Cardiac muscle cell (in vitro differentiated cells and primary cell): Measurements from ENCODE around the gene HVCN1. TPM values are rescaled to one million over a fixed set of nuclear protein-coding genes. Genes with fewer than 3 reads are reported as not detected.
A peak's percentile ranks its signal among the peaks of the same experiment; 100 is the strongest.

ENCODE experiments used
- DNase-seq, 2 donors: peaks; one replicate each; pipeline versions ENCODE4 v3.0.0 to v3.0.0-alpha.2; 2010 to 2017; ENCODE audit warnings: low read depth in 1 of 2, low spot score in 1 of 2
- H3K27ac ChIP-seq: fragments of 200-600 bp; sonication (generic); 2 replicates; pipeline ENCODE4 v1.5.1; 2016
- H3K27me3 ChIP-seq: fragments of 200-600 bp; sonication (generic); 2 replicates; pipeline ENCODE4 v1.6.0; 2016; ENCODE audit warnings: control low read depth
- H3K36me3 ChIP-seq: fragments of 200-600 bp; sonication (generic); 2 replicates; pipeline ENCODE4 v1.5.1; 2016; ENCODE audit warnings: control low read depth
- H3K4me1 ChIP-seq: fragments of 200-600 bp; sonication (generic); 2 replicates; pipeline ENCODE4 v1.8.1; 2017; ENCODE audit warnings: low read depth, mild to moderate bottlenecking, mixed run types
- H3K4me3 ChIP-seq: fragments of 200-600 bp; sonication (generic); 2 replicates; pipeline ENCODE4 v1.5.1; 2016; ENCODE audit warnings: mild to moderate bottlenecking
- H3K9me3 ChIP-seq: fragments of 200-600 bp; sonication (generic); 2 replicates; pipeline ENCODE4 v1.5.1; 2017; ENCODE audit warnings: low read depth, mild to moderate bottlenecking, control low read depth
- polyA plus RNA-seq: library from polyadenylated mRNA; unstranded; fragments of >200 nt; fragmentation: Nextera tagmentation; extraction: Ambion mirVana; gene quantifications from 2 replicates; pipeline ENCODE4 v1.2.1, GENCODE V29; 2016
- total RNA-seq: library from RNA; depleted of rRNA; stranded (reverse); fragments of >200 nt; gene quantifications from 2 replicates; pipeline ENCODE4 v1.2.3, GENCODE V29; 2016
- TF ChIP-seq, protein P1 (sequence below): IDR thresholded peaks from 2 replicates; pipeline ENCODE4 v1.5.1; 2012; ENCODE audit warnings: low read depth, mild to moderate bottlenecking, low read length

The HVCN1 gene
- total and polyA plus RNA-seq, 2 experiments from 2014 or later, result 3.8 to 8.7 TPM

DNA sequence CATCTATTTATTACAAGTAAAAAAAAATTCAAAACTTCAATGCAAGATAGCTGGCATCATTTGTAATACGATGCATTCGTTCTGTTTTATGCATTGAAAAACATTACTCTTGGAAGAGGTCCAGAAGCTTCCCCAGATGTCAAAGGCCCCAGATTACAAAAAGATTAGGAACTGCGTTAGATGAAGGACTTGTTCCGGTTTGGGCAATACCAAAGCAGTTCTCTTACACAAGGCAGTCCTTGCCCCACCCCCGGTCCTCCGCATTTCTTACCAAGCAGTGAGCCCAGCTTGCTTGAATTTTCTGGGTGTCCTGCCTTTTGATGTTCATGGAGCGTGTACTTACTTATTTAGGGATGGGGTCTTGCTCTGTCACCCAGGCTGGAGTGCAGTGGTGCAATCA is 4.8 kb upstream of the HVCN1 start:
- Histone ChIP-seq H3K4me1 (peaks cover 5% of the 10 kb centered on the region), H3K4me3 (no peak overlapping the region), H3K27me3 (no peaks in the 10 kb centered on the region), H3K36me3 (no peaks in the 10 kb centered on the region), H3K9me3 (no peaks in the 10 kb centered on the region), H3K27ac (no peak overlapping the region)
- peak in 1 of 2 donors; percentile 74 for DNase-seq
- TF ChIP-seq, protein P1, sequence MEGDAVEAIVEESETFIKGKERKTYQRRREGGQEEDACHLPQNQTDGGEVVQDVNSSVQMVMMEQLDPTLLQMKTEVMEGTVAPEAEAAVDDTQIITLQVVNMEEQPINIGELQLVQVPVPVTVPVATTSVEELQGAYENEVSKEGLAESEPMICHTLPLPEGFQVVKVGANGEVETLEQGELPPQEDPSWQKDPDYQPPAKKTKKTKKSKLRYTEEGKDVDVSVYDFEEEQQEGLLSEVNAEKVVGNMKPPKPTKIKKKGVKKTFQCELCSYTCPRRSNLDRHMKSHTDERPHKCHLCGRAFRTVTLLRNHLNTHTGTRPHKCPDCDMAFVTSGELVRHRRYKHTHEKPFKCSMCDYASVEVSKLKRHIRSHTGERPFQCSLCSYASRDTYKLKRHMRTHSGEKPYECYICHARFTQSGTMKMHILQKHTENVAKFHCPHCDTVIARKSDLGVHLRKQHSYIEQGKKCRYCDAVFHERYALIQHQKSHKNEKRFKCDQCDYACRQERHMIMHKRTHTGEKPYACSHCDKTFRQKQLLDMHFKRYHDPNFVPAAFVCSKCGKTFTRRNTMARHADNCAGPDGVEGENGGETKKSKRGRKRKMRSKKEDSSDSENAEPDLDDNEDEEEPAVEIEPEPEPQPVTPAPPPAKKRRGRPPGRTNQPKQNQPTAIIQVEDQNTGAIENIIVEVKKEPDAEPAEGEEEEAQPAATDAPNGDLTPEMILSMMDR, result no peak

DNA sequence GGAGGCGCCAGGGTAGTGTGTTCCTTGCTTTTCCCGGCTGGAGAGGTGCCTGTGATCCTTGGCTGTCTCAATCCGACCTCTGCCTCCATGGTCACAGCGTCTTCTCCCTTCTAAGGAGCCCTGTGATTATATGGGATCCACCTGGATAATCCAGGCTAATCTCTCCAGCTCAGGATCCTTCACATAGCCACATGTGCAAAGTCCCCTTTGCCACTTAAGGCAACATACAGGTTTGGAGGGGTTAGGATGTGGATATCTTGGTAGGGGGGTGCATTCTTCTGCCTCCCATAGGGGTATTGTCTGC is 1.2 kb upstream of the HVCN1 start:
- no peak overlapping the region for H3K27ac ChIP-seq
- H3K4me1 ChIP-seq, result peaks cover 10% of the 10 kb centered on the region
- no peaks in the 10 kb centered on the region for H3K36me3 ChIP-seq
- DNase-seq, result no peak
- peaks cover 10% of the 10 kb centered on the region for H3K27me3 ChIP-seq
- no peak overlapping the region for H3K4me3 ChIP-seq
- H3K9me3 ChIP-seq, result no peaks in the 10 kb centered on the region
- TF ChIP-seq, protein P1, result no peak

DNA sequence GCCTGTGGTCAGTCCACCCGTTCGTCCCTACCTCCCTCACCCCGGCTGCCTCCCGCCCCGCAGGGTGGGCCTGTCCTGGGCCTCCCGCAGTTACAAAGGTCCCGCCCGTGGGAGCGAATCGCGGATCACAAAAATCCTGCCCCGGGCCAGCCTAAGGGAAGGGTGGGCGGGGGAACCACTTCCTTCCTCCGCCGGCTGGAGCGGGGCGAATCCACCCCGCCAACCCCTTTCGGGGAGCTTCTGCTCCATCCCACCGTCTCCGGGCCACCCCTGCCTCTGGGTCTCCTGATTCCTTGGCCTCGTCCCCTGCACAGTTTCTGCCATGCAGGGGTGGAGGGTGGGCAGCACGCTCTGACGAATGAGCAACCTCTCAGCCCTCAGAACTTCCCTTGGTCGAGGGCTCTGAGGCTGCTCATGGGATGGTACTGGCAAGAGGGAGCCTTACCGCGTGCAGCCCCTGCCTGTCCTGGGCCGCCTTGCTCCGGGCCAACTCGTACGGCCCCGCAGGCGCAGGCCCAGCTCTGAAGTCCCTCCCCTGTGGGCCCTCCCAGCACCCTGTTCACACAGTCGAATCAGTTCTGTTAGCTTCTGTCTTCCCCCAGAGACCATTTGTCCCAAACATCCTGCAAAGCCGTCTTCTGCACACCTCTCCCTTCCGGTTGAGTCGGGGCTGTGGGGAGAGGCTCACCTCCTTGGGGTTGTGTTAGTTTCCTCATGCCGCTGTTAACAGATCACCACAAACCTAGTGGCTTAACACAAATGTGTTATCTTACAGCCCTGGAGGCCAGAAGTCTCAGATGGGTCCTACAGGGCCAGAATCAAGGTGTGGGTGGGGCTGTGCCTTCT is 589 bp upstream of the HVCN1 start:
- Histone ChIP-seq H3K4me3 (peak overlapping the region; percentile 46), H3K27me3 (peaks cover 10% of the 10 kb centered on the region), H3K36me3 (no peaks in the 10 kb centered on the region), H3K9me3 (no peaks in the 10 kb centered on the region), H3K4me1 (peaks cover 9% of the 10 kb centered on the region), H3K27ac (no peak overlapping the region)
- TF ChIP-seq, protein P1, result no peak
- peak in 1 of 2 donors; percentile 56 for DNase-seq

DNA sequence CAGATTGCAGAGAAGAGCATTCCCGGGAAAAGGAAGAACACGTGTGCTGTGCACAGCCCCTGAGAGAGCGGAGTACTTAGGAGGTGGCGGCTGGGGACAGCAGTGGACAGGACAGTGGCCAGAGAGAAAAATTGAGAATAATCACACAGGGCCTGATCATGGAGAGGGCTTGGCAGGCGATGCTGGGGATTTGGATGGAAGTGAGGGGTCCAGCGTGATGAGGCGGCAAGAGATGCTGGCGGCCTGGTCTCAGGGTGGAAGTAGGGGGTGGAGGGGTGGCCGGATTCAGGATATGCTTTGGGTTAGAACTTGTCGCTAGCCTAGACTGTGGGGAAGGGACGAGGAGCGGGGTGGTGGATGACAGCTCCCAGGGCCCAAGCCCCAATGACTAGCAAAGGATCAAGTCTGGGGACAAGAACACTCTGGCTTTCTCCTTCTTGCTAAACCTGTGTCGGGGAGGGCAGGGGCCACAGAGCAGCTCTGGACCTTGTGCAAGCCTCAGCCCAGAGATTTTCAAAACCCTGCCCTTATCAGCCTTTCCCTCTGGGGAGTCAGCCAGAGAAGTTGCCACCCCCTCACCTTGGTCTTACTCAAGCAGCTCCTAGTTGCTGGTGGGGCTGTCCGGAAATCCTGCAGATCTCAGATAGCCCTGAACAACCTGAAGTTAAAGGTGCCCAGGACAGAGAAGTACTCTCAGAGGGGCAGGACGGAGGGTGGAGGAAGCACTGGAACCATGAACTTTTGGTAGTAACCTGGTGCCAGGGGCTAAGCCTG is 1.3 kb downstream of the HVCN1 start:
- peak in 1 of 2 donors; percentile 32 for DNase-seq
- TF ChIP-seq, protein P1, result no peak
- H3K4me1 ChIP-seq, result peaks cover 5% of the 10 kb centered on the region
- H3K27me3 ChIP-seq, result peaks cover 10% of the 10 kb centered on the region
- no peaks in the 10 kb centered on the region for H3K36me3 ChIP-seq
- no peak overlapping the region for H3K4me3 ChIP-seq
- H3K9me3 ChIP-seq, result no peaks in the 10 kb centered on the region
- H3K27ac ChIP-seq, result no peak overlapping the region

DNA sequence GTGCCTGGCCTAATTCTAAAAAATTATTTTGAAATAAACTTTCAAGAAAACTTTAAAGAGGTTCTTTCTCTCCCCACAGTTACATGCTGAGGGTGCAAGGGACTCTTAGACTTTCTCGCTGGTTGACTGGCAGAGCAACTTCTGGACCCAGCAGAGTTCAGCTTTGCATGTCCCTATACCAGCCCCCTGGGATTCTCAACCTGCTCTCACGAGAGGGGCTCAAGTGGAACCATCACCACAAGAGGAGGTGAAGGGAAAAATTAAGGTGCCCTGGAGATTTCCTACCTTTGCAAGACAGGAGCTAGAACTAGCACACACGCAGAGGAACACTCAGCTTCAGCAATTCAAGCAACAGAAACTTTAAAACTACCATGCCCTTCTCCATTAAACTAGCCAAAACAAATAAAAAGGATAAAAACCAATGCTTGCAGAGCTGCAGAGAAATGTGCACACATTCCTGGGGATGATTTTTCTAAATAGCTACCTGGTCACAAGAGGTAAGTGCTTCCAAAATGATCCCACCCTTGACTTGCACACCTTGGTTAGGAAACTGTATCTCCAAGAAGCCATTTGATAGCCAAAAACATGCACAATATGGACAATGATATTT is 2.5 kb downstream of the HVCN1 start:
- no peaks in the 10 kb centered on the region for H3K36me3 ChIP-seq
- H3K27ac ChIP-seq, result no peak overlapping the region
- no peak overlapping the region for H3K4me3 ChIP-seq
- TF ChIP-seq, protein P1, result no peak
- H3K4me1 ChIP-seq, result peaks cover 5% of the 10 kb centered on the region
- no peaks in the 10 kb centered on the region for H3K9me3 ChIP-seq
- no peak for DNase-seq
- H3K27me3 ChIP-seq, result peaks cover 10% of the 10 kb centered on the region
